Measurements from ENCODE around the gene CPLX1. TPM values are rescaled to one million over a fixed set of nuclear protein-coding genes. Genes with fewer than 3 reads are reported as not detected.
"Not testable (repeated sequence)": the region's sequence is repeated elsewhere in the genome, so short reads cannot be mapped to it uniquely, and the experiment has no call there.

The CPLX1 gene
- total and polyA plus RNA-seq, 2 donors (not counting 1 experiment from before 2014, with no cell fraction given) = 0.03 to 0.66 TPM

DNA sequence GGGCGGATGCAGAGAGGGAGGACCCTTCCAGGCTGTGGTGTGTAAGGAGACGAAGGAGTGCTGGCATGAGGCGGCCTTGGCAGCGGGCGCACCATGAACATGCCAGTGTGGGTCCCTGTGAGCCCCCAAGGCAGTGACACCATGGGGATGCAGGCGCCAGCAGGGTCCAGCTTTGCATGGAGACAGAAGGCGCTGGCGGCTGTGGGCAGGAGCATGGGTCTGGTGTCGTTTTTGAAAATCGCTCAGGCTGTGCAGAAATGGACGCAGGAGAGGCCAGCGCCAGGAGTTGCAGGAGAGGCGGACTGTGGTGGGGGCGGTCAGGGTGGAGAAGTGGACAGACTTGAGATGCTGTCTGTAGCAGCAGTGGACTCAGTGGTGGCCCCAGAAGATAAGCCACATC, 64.2 kb downstream of the CPLX1 start:
- Histone ChIP-seq H3K36me3 (ENCODE audit: control insufficient read depth, insufficient read depth, low read length) (peaks cover 29% of the 10 kb centered on the region), H3K9ac (ENCODE audit: insufficient read depth, low read length) (no peak overlapping the region)
- no peak for DNase-seq (ENCODE audit: low read depth in 2 of 2)

DNA sequence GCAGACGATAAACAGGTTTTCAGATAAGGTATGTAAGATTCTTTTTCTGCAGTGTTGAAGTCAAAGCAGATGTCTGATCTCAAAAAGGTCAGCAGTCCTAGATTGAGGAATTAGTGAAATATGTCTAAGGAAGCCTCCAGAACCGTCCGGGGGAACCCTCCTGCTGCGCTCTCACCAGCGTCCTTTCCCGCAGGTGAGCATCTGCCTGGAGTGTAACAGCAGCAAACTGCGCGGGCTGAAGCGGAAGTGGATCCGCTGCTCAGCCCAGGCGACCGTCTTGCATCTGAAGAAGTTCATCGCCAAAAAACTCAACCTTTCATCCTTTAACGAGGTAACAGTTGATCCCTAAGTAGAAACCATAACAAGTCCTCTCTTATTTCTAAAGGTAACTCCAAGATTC, 64.8 kb downstream of the CPLX1 start:
- H3K27me3 ChIP-seq (ENCODE audit: control insufficient read depth, insufficient read depth, low read length) = no peaks in the 10 kb centered on the region
- no peak overlapping the region for H3K4me3 ChIP-seq (replicated peaks in 1 of 4; ENCODE audit: control extremely low read depth in 1 of 4, insufficient read depth in 1 of 4, low read depth in 3 of 4, low read length in 4 of 4)
- no peak overlapping the region for H3K4me2 ChIP-seq (ENCODE audit: extremely low read depth, insufficient read depth, low read length)
- peaks cover 29% of the 10 kb centered on the region for H3K36me3 ChIP-seq (ENCODE audit: control insufficient read depth, insufficient read depth, low read length)
- no peak overlapping the region for H3K27ac ChIP-seq (ENCODE audit: insufficient read depth, low read length)
- H3K9ac ChIP-seq (ENCODE audit: insufficient read depth, low read length) = no peak overlapping the region
- no peak for DNase-seq (ENCODE audit: low read depth in 2 of 2)
- TF ChIP-seq, protein P1, sequence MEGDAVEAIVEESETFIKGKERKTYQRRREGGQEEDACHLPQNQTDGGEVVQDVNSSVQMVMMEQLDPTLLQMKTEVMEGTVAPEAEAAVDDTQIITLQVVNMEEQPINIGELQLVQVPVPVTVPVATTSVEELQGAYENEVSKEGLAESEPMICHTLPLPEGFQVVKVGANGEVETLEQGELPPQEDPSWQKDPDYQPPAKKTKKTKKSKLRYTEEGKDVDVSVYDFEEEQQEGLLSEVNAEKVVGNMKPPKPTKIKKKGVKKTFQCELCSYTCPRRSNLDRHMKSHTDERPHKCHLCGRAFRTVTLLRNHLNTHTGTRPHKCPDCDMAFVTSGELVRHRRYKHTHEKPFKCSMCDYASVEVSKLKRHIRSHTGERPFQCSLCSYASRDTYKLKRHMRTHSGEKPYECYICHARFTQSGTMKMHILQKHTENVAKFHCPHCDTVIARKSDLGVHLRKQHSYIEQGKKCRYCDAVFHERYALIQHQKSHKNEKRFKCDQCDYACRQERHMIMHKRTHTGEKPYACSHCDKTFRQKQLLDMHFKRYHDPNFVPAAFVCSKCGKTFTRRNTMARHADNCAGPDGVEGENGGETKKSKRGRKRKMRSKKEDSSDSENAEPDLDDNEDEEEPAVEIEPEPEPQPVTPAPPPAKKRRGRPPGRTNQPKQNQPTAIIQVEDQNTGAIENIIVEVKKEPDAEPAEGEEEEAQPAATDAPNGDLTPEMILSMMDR (conservative IDR thresholded peaks at IDR 0.05 in 1 of 2, IDR thresholded peaks at IDR 0.05 in 1 of 2; ENCODE audit: low read depth in 1 of 2, low read length in 2 of 2) = no peak
- TF ChIP-seq EZH2 (IDR thresholded peaks at IDR 0.05; ENCODE audit: low read length, missing control alignments) = no peak
- peaks cover 3% of the 10 kb centered on the region for H3K79me2 ChIP-seq (ENCODE audit: control insufficient read depth, insufficient read depth, low read length)
- H3K4me1 ChIP-seq (ENCODE audit: control insufficient read depth, extremely low read depth, insufficient read depth, low read length) = no peaks in the 10 kb centered on the region
- peaks cover 3% of the 10 kb centered on the region for H4K20me1 ChIP-seq (ENCODE audit: control insufficient read depth, extremely low read depth, insufficient read depth, low read length)
- H2AFZ ChIP-seq (ENCODE audit: low read length) = no peak overlapping the region
- H3K9me3 ChIP-seq (ENCODE audit: control insufficient read depth, insufficient read depth, low read depth, low read length) = no peaks in the 10 kb centered on the region

More for the DNA sequence above, 64.2 kb downstream of the CPLX1 start:
- Histone ChIP-seq H2AFZ (ENCODE audit: low read length) (no peak overlapping the region), H3K4me2 (ENCODE audit: extremely low read depth, insufficient read depth, low read length) (no peak overlapping the region), H3K4me3 (replicated peaks in 1 of 4; ENCODE audit: control extremely low read depth in 1 of 4, insufficient read depth in 1 of 4, low read depth in 3 of 4, low read length in 4 of 4) (no peak overlapping the region), H3K27me3 (ENCODE audit: control insufficient read depth, insufficient read depth, low read length) (no peaks in the 10 kb centered on the region), H3K27ac (ENCODE audit: insufficient read depth, low read length) (no peak overlapping the region), H4K20me1 (ENCODE audit: control insufficient read depth, extremely low read depth, insufficient read depth, low read length) (peaks cover 3% of the 10 kb centered on the region), H3K4me1 (ENCODE audit: control insufficient read depth, extremely low read depth, insufficient read depth, low read length) (no peaks in the 10 kb centered on the region), H3K79me2 (ENCODE audit: control insufficient read depth, insufficient read depth, low read length) (peaks cover 3% of the 10 kb centered on the region), H3K9me3 (ENCODE audit: control insufficient read depth, insufficient read depth, low read depth, low read length) (no peaks in the 10 kb centered on the region)
- TF ChIP-seq, protein P1 (conservative IDR thresholded peaks at IDR 0.05 in 1 of 2, IDR thresholded peaks at IDR 0.05 in 1 of 2; ENCODE audit: low read depth in 1 of 2, low read length in 2 of 2) = no peak
- TF ChIP-seq EZH2 (IDR thresholded peaks at IDR 0.05; ENCODE audit: low read length, missing control alignments) = no peak

DNA sequence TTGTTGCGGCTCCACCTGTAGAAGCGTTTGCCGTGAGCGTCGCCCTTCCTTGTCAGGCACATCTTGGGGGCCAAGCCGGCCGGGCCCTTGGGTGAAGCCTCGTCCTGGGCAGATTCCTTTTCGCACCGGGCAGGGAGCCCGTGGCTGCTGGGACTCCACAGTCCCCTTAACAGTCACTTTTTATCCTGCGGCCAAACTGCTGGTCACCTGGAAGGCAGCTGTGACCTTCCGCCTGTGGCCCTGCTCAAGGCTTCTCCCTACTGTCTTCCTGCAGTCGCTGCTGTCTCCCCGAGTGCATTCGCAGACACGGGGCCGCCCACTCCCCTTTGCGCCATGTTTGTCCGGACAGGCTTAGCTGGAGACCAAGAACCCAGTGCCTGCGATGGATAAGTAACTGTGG, 65.3 kb downstream of the CPLX1 start:
- Histone ChIP-seq H3K9ac (ENCODE audit: insufficient read depth, low read length) (no peak overlapping the region), H3K4me1 (ENCODE audit: control insufficient read depth, extremely low read depth, insufficient read depth, low read length) (no peaks in the 10 kb centered on the region), H3K4me2 (ENCODE audit: extremely low read depth, insufficient read depth, low read length) (no peak overlapping the region), H3K4me3 (replicated peaks in 1 of 4; ENCODE audit: control extremely low read depth in 1 of 4, insufficient read depth in 1 of 4, low read depth in 3 of 4, low read length in 4 of 4) (no peak overlapping the region), H4K20me1 (ENCODE audit: control insufficient read depth, extremely low read depth, insufficient read depth, low read length) (peaks cover 3% of the 10 kb centered on the region), H3K36me3 (ENCODE audit: control insufficient read depth, insufficient read depth, low read length) (peaks cover 26% of the 10 kb centered on the region), H3K27me3 (ENCODE audit: control insufficient read depth, insufficient read depth, low read length) (no peaks in the 10 kb centered on the region), H2AFZ (ENCODE audit: low read length) (no peak overlapping the region), H3K27ac (ENCODE audit: insufficient read depth, low read length) (no peak overlapping the region), H3K9me3 (ENCODE audit: control insufficient read depth, insufficient read depth, low read depth, low read length) (no peaks in the 10 kb centered on the region), H3K79me2 (ENCODE audit: control insufficient read depth, insufficient read depth, low read length) (peaks cover 3% of the 10 kb centered on the region)
- DNase-seq (ENCODE audit: low read depth in 2 of 2) = no peak
- TF ChIP-seq EZH2 (IDR thresholded peaks at IDR 0.05; ENCODE audit: low read length, missing control alignments) = no peak
- TF ChIP-seq, protein P1 (conservative IDR thresholded peaks at IDR 0.05 in 1 of 2, IDR thresholded peaks at IDR 0.05 in 1 of 2; ENCODE audit: low read depth in 1 of 2, low read length in 2 of 2) = no peak

DNA sequence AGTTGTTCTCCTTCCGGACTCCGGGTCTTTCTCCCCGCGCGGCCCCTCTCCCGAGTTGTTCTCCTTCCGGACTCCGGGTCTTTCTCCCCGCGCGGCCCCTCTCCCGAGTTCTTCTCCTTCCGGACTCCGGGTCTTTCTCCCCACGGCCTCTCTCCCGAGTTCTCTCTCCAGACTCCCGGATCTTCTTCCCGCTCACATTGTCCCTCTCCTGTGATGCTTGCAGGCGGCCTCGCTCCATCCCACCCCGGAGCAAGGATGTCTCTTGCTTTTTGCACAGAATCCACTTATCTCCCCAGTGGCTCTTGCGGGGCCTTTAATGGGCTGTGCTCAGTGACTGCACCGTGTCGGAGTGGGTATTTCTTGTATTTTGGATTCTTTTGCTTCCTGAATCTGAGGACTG, 66.1 kb downstream of the CPLX1 start:
- H3K36me3 ChIP-seq (ENCODE audit: control insufficient read depth, insufficient read depth, low read length) = peaks cover 26% of the 10 kb centered on the region
- not testable (repeated sequence) for H4K20me1 ChIP-seq (ENCODE audit: control insufficient read depth, extremely low read depth, insufficient read depth, low read length); H3K9me3 ChIP-seq (ENCODE audit: control insufficient read depth, insufficient read depth, low read depth, low read length); H2AFZ ChIP-seq (ENCODE audit: low read length); H3K9ac ChIP-seq (ENCODE audit: insufficient read depth, low read length); H3K4me1 ChIP-seq (ENCODE audit: control insufficient read depth, extremely low read depth, insufficient read depth, low read length); H3K27me3 ChIP-seq (ENCODE audit: control insufficient read depth, insufficient read depth, low read length); H3K79me2 ChIP-seq (ENCODE audit: control insufficient read depth, insufficient read depth, low read length); H3K4me3 ChIP-seq (replicated peaks in 1 of 4; ENCODE audit: control extremely low read depth in 1 of 4, insufficient read depth in 1 of 4, low read depth in 3 of 4, low read length in 4 of 4); H3K4me2 ChIP-seq (ENCODE audit: extremely low read depth, insufficient read depth, low read length); DNase-seq (ENCODE audit: low read depth in 2 of 2); H3K27ac ChIP-seq (ENCODE audit: insufficient read depth, low read length)
